Epithelial cell of proximal tubule (primary cell): ENCODE measurements around the gene HSF5. TPM values are rescaled to one million over a fixed set of nuclear protein-coding genes. Genes with fewer than 3 reads are reported as not detected.

Experiments
- DNase-seq: peaks from one replicate; pipeline ENCODE4 v3.0.0-alpha.2; 2011; ENCODE audit warnings: low read depth
- H3K4me3 ChIP-seq: 2 replicates; pipeline ENCODE4 v1.5.1; 2011; ENCODE audit warnings: low read depth, mild to moderate bottlenecking, low read length
- total RNA-seq: library from RNA; depleted of rRNA; stranded (reverse); fragments of >200 nt; gene quantifications from 2 replicates; pipeline ENCODE4 v1.2.3, GENCODE V29; 2015
- TF ChIP-seq, protein P1 (sequence below): conservative IDR thresholded peaks from 2 replicates; pipeline ENCODE4 v1.5.1; 2012; ENCODE audit warnings: low read depth, mild to moderate bottlenecking, low read length

HSF5 gene
- total RNA-seq, 1 donor from 2014 or later: 0.29 TPM

DNA sequence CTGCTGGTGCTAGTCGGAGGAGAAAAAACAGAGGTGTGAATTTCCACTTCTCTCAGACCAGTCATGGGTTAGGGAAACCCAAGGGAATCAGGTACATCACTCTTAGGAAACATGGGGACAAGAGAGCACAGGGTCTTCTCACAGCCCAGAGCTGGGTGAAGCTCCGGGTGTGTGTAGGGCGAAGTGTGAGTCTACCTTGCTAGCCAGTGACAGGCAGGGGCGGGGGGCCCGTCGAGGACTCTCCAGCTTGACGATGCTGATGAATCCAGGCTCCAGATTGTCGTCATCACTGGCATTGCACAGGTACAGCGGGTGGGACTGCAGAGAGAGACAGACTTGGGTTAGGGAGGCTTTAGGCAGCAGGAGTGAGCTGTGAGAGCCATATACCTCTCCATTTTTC lies 117.5 kb downstream of the HSF5 start:
- DNase-seq: no peak
- H3K4me3 ChIP-seq: no peak overlapping the region
- TF ChIP-seq, protein P1, sequence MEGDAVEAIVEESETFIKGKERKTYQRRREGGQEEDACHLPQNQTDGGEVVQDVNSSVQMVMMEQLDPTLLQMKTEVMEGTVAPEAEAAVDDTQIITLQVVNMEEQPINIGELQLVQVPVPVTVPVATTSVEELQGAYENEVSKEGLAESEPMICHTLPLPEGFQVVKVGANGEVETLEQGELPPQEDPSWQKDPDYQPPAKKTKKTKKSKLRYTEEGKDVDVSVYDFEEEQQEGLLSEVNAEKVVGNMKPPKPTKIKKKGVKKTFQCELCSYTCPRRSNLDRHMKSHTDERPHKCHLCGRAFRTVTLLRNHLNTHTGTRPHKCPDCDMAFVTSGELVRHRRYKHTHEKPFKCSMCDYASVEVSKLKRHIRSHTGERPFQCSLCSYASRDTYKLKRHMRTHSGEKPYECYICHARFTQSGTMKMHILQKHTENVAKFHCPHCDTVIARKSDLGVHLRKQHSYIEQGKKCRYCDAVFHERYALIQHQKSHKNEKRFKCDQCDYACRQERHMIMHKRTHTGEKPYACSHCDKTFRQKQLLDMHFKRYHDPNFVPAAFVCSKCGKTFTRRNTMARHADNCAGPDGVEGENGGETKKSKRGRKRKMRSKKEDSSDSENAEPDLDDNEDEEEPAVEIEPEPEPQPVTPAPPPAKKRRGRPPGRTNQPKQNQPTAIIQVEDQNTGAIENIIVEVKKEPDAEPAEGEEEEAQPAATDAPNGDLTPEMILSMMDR: no peak

DNA sequence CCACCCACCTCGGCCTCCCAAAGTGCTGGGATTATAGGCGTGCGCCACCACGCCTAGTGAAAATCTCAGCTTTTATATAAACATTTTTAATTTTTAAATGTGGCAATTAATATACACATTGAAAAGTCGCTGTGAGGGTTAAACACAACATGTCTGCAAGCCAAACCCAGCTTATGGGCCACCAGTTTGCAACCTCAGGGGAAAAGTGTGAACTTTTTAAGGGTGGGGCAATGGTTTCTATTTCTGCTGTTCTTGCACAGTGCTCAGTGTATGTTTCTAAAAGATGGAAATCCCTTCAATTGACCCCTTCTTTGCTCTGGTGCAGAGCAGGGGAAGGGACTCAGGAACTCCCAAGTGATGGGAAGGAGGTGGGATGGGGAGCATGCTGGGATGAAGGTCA lies 117.9 kb downstream of the HSF5 start:
- no peak overlapping the region for H3K4me3 ChIP-seq
- TF ChIP-seq, protein P1: no peak

More for the DNA sequence above, 117.9 kb downstream of the HSF5 start:
- no peak for DNase-seq

Other genes starting within 250 kb of the HSF5 start
- not detected in 2 replicates for gene LPO, start 249.8 kb downstream of the HSF5 start, total RNA-seq
- gene MPO, start 207.5 kb downstream of the HSF5 start, total RNA-seq: not detected in 2 replicates
- 0.87 and 3.5 TPM in 2 replicates for gene TSPOAP1, start 159.6 kb downstream of the HSF5 start, total RNA-seq
- 43.8 and 47.6 TPM in 2 replicates for gene SUPT4H1, start 136.2 kb downstream of the HSF5 start, total RNA-seq
- gene RNF43, start 70.9 kb downstream of the HSF5 start, total RNA-seq: 0.22 and 1.7 TPM in 2 replicates
- 49.9 and 73.1 TPM in 2 replicates for gene MTMR4, start 26.2 kb upstream of the HSF5 start, total RNA-seq
- 0.06 TPM in 1 of 2 replicates, not detected in the other for gene TEX14, start 203.6 kb upstream of the HSF5 start, total RNA-seq
- gene RAD51C, start 204.2 kb upstream of the HSF5 start, total RNA-seq: 63.4 and 73.6 TPM in 2 replicates